Hematopoietic multipotent progenitor cell treated with erythropoietin and hydrocortisone succinate and interleukin-3 and kit ligand, for 8 days (in vitro differentiated cells): ENCODE data around the gene KLK12.

Experiments
- DNase-seq: peaks from one replicate; pipeline ENCODE4 v3.0.0-alpha.2; 2015

KLK12 gene

GRCh38 chr19:50979758-50980157, 55.0 kb downstream of the KLK12 start:
- no peak for DNase-seq
